ENCODE data around the gene KRT7.
"Not testable (repeated sequence)": the region's sequence is repeated elsewhere in the genome, so short reads cannot be mapped to it uniquely, and the experiment has no call there.

The KRT7 gene

GRCh38 chr12:52231305-52232202 lies 1.5 kb upstream of the KRT7 start:
- DNase-seq = no peak

GRCh38 chr12:52232203-52232673 lies 805 bp upstream of the KRT7 start:
- no peak for DNase-seq

GRCh38 chr12:52233462-52234207 lies 592 bp downstream of the KRT7 start:
- DNase-seq = peak; percentile 24

- no peak for DNase-seq
Observed at GRCh38 chr12:52234223-52234810, 1.3 kb downstream of the KRT7 start.

DNA sequence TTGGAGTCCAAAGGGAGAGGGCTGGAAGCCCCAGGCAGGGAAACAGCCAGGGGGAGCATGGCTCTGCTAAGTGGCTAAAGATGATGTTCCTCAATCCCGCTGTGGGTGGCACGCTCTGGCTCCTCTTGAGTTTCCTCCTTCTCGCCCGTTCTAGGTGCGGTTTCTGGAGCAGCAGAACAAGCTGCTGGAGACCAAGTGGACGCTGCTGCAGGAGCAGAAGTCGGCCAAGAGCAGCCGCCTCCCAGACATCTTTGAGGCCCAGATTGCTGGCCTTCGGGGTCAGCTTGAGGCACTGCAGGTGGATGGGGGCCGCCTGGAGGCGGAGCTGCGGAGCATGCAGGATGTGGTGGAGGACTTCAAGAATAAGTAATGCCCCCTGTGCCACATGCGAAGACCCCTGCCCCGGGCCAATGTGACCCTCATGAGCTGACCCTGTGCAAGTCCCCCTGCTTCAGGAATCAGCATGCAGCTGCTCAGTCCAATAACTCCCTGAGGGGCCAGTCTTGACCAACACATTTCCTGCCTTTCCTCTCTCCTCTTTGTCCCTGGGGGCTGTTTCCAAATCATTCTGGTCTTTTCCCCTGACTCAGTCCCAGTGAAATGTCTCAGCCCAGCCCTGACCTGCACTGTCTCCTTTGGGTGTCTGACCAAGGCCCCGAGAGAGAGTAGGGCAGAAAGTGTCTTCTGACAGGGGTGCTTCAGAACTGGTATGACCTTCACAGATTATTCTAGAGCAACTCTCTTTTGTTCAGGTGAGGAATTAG lies 2.1 kb downstream of the KRT7 start:
- no peak for DNase-seq

DNA sequence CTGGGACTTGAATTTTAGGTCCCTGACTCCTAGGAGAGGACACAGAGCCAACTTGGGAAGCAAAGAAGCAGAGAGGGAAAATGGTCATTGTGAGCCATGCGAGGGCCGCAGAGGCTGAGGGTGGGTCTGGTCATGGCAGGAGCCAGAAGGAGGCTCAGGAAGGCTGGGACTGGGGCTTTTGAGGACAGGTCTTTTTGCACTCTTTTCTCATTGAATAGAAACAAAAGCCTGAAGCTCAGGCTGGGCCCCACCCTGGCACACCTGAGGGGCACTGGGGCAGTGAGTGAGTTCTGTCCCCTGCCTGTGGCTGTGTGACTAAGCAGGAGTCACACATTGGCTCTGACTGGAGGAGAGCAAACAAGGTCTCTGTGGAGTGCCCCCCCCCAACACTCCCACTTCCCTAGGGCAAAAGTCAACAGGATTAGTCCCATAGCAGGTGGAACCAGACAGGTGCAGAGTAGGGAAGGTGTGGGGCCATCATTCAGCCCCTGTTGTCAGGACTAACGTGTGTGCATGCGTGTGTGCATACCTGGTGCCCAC lies 2.8 kb downstream of the KRT7 start:
- DNase-seq = peak; percentile 76

DNA sequence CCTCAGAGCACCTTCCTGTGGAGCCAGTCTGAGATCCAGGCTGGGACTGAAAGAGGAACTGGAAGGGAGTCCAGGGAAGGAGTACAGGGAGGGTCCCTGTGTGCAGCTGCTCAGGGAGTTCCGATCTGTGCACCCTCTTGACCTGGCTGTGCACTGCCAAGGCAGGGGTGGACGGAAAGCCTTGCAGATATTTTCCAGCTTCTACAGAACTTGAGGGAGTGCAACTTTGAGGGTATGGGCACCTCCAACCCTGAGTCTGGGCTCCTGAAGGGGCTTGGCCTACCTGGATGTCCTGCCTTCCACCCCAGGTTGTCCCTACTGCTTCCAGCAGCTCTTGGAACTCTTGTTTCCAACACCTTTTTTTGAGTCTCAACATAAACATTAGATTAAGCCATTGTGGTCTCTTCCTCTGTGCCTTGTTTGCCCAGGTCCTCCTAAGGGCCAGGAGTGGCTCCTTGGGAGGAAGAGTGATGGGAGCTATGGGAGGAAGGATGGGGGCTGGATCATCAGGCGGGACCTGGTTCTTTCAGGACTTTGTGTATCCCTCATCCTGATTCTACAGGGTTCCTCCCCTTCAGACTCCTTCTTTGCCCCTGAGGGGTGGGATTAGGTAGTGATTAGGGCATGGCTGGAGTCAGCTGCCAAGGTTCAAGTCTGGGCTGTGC lies 3.5 kb downstream of the KRT7 start:
- no peak for DNase-seq

DNA sequence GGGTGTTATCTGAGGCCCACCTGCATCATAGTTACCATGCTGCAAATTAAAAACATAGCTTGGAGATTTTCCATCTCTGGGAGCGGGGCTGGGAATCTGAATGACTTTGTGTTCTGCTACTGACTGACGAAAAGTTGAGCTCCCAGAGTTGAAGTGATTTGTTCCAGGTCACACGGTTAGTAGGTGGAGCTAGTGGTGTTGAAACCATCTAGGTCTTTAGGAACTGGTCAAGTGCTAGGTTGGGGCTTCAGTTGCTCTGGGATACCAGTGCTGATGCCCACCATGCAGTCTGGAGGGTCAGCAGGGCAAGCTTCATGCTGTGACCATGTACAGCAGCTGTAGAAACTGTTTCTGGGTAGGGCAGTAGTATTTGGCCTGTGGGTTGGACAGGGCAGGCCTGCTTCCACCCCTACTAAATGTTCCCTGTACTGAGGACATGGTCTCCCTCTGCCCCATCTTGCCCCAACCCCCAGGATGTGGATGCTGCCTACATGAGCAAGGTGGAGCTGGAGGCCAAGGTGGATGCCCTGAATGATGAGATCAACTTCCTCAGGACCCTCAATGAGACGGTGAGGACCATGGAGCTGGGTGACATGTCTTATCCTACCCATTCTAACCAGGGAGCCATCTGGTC lies 5.3 kb downstream of the KRT7 start:
- no peak for DNase-seq

- DNase-seq = no peak
Observed at GRCh38 chr12:52238916-52239646, 6.0 kb downstream of the KRT7 start.

- no peak for DNase-seq
Observed at GRCh38 chr12:52239767-52240166, 6.7 kb downstream of the KRT7 start.

- DNase-seq = not testable (repeated sequence)
Observed at GRCh38 chr12:52240247-52240646, 7.2 kb downstream of the KRT7 start.

GRCh38 chr12:52241205-52241842 lies 8.3 kb downstream of the KRT7 start:
- no peak for DNase-seq

DNA sequence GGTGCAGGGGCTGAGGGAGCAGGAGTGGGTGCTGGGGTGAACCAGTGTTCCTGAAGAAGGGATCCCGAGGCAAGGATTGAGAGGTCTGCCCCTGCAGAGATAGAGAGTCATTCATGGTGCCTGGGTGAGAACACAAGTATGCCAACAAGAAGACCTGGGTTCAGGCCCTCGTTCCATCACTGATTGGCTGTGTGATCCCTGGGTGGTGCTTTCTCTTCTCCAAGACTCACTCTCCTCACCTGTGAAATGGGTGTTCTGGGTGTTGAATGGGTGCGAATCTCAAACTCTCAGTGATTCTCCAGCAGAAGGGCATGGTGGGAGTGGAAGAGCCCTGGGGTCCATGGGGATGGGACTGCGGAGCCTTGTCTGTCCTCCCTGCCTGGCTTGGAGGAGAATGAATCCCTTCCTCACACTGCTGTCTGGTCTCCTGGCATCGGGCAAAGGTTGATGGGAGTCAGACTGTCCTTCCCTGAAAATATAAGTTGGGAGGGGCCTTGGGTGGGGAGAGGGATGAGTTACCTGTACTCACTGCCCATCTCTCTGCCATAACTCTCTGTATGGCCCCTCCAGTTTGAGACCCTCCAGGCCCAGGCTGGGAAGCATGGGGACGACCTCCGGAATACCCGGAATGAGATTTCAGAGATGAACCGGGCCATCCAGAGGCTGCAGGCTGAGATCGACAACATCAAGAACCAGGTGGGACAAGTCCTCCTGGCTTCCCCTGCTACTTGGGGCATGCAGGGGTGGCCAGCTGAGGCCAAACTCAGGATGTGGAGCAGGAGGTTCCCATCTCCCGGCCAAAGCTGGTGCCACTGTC lies 9.6 kb downstream of the KRT7 start:
- no peak for DNase-seq

- DNase-seq = peak; percentile 89
Observed at GRCh38 chr12:52243259-52243855, 10.3 kb downstream of the KRT7 start.

- DNase-seq = peak; percentile 89
Observed at GRCh38 chr12:52243856-52244614, 11.0 kb downstream of the KRT7 start.

- no peak for DNase-seq
Observed at GRCh38 chr12:52244615-52244994, 11.6 kb downstream of the KRT7 start.

- DNase-seq = no peak
Observed at GRCh38 chr12:52245259-52245961, 12.4 kb downstream of the KRT7 start.
